IPS-NIHi7 (cell line): ENCODE measurements around the gene GOLM1.

Experiments used
- DNase-seq: peaks from one replicate; pipeline ENCODE4 v3.0.0; 2012; ENCODE audit warnings: mixed read lengths; ENCODE audit errors: extremely low spot score

Gene GOLM1

DNA sequence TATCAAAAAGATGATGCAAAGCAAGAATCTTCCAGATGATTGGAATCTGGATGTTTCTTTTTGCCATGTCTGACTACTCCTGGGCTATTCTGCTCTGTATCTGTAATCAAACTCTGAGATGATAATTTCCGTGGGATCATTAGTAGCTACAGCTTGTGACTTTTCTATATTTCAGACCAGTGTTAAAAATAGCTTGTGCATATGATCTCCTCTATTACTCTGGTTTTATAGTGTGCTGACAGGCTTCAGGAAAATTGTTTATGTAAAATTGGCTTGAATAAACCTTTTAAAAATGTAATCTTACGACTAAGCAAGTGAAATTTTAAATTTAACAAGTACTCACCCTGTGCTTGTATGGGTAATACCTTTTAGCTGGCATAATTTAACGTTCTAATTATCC lies 118.0 kb downstream of the GOLM1 start:
- no peak for DNase-seq

DNA sequence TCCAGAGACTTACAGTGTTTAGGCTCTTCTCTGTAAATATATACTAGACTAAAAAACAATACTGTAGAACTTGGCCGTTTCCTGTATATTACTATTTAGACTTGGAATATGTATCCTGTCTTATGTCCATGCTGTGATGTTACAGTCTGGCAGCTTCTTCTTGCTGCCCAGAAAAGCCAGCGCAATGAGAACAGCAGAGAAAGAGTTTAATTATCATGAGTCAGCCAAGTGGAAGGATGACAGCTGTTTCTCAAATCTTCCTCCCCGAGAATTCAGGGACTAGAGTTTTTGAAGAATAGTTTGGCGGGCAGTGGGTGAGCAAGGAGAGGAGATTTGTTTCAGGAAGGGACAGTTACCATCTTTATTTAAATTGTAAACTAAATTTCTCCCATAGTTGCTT lies 120.9 kb downstream of the GOLM1 start:
- no peak for DNase-seq
